Mesenteric fat pad (tissue), 1 donor: ENCODE measurements around the gene LAMA5. TPM values are rescaled to one million over a fixed set of nuclear protein-coding genes. Genes with fewer than 3 reads are reported as not detected.

Source experiments
- DNase-seq: peaks from one replicate; pipeline ENCODE4 v3.0.0-alpha.2; 2020; ENCODE audit warnings: low spot score
- total RNA-seq: library from RNA; stranded (reverse); fragmentation: NEBNext Ultra II Directional; extraction: Animal tissue kit (Norgen Biotek cat#: 25700); gene quantifications from one replicate; pipeline ENCODE4 v1.2.1, GENCODE V29; 2021
- donor health status: DM: yes; HTN: yes; CAD: no.

LAMA5 gene
- total RNA-seq, 1 donor from 2014 or later: 126 TPM

DNA sequence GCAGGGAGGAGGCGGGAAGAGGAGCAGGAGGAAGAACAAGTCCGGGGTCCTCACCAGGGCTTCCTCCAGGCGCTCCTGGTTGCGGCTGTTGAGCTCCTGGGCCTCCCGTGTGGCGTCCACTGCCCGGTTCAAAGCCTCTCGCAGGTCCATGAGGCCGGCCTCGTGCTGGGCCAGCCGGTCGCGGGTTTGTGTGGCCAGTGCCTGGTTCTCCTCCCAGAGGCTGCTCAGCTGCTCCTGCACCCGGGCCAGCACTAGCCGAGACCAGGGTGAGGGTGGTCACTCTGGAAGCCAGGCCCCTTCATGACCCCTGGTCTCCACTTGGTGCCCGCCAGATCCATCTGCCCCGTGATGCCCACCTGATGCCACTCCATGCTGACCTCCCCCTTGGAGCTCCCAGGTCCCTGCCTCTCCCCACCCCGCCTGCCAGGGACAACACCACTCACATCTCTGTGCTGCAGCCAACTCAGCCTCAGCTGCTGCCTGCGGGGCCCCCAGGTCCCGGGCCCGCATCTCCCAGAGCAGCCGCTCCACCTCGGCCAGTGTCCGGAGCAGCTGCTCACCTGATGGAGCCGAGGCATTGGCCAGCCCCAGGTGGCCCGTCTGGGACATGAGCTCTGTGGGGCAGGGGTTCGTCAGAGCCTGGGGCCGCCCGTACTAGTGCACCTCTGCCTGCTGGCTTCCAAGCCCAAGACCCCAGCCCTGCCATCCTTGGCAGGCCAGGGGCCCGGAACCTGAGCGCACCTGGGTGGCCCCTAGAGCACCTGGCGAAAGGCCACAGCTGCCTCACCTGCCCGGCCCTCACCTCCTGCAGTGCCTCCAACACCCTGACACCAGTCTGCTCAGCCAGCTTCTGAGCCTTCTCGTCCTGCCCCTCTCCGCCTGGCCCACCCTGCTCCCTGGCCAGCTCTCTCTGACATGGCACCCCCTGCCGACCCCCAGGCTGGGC, 48.4 kb downstream of the LAMA5 start:
- no peak for DNase-seq

DNA sequence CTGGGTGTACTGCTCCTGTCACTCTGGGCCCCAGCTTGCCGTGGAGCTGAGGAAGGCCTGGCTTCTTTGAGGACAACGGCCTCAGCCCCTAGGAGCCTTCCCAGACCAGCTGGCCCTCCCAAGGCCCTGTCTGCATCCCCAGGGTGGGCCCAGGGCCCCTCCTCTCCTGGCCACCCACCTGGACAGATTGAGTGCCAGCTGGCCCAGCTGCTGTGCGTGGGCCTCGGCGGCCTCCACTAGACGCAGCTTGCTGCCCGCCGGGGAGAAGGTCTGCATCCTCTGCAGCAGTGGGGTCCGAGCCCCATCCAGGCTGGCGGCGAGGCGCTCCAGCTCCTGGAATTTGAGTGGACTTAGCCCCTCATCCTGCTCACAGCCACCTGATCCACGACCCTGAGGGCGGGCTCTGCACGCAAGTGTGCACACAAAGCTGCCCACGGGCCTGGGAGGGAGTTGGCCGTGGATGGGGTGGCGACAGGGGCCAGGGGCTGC, 49.9 kb downstream of the LAMA5 start:
- DNase-seq: no peak

DNA sequence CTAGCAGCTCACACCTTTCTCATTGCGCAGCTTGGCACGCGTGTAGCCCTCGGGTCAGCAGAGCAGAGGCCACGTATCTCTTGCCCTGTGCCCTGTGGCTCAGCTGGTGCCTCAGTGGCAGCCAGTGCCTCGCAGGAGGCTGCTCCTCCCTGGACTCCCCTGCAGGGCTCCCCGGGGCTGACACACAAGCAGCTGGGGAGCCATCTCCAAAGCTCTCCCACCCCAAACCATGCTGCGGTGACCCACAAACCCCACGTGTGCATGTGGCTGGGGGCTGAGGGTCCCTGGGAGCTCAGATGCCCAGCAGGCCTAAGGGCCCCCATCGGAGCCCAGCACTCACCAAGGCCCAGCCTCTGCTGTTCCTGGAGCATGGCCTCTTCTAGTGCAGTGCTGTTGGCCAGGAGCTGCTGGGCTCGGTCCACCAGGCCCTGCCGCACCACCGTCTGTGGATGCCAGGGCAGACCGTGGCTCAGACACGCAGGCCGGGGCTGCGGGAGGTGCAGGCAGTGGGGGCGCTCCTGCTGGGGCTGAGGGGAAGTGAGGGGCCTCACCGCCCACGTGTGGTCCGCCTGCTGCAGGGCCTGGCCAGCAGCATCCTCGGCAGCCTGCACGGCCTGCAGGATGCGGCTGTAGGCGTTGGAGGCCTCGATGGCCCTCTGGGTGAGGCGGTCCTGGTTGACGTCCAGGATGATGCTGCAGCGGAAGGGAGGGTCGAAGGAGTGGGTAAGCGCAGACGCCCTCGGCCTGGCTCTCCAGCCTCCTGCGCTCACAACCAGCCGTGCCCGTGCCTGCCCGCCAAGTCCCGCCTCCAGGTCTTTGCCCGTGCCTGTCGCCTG, 50.6 kb downstream of the LAMA5 start:
- DNase-seq: no peak

DNA sequence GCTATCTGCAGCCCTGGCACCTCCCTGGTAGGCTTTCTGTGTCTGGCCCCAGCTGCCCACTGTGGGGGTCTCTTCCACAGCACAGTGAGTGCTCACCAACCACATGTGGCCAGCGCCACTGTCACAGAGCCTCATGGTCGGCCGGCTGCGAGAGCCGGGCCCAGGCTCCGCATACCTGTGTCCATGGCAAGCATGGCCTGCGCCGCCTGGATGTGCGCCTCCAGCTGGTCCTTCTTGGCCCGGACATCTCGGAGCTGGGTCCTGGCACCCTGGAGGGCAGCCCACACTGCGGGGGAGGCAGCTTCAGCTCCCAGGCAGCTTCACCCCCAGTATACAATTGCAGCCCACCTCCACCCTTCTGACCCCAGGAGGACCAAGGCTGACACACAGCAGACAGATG, 51.3 kb downstream of the LAMA5 start:
- DNase-seq: no peak

DNA sequence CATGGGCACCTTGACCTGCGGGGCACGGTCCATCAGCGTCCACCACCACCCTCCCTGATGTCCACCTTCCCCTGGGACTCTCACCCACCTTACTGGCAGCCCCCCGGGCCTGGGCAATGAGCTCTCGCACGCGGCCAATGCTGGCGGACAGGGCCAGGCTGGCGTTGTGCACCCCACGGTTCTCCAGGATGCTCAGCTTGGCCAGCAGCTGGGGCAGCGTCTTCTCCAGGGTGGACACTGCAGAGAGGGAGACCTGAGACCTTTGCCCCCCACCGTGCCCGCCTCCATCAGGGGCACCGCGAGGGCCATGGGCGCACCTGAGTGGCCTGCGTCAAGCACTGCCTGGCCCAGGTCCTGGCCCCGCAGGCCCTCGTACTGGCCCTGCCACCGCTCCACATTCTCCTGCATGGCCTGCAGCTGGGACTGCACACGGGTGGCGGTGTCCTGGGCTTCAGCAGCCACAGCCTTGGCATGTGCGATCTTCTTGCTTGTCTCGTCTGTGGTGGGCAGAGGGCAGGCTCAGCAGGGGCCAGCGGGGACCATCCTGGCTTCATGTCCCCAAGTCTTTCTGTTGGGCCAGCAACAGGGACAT, 52.3 kb downstream of the LAMA5 start:
- no peak for DNase-seq

DNA sequence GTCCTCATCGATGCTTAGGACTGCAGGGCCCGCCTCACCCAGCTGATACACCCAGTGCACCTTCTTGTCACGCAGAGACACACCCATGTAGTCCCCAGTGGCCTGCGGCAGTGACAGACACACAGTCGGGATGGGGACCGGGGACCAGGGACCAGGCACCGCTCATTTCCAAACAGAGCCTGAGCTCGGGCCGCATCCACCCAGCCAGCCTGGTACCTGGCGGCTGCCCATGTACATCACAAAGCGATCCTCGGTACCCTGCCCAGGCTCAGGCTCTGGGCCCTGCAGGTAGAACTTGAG, 52.8 kb downstream of the LAMA5 start:
- no peak for DNase-seq

DNA sequence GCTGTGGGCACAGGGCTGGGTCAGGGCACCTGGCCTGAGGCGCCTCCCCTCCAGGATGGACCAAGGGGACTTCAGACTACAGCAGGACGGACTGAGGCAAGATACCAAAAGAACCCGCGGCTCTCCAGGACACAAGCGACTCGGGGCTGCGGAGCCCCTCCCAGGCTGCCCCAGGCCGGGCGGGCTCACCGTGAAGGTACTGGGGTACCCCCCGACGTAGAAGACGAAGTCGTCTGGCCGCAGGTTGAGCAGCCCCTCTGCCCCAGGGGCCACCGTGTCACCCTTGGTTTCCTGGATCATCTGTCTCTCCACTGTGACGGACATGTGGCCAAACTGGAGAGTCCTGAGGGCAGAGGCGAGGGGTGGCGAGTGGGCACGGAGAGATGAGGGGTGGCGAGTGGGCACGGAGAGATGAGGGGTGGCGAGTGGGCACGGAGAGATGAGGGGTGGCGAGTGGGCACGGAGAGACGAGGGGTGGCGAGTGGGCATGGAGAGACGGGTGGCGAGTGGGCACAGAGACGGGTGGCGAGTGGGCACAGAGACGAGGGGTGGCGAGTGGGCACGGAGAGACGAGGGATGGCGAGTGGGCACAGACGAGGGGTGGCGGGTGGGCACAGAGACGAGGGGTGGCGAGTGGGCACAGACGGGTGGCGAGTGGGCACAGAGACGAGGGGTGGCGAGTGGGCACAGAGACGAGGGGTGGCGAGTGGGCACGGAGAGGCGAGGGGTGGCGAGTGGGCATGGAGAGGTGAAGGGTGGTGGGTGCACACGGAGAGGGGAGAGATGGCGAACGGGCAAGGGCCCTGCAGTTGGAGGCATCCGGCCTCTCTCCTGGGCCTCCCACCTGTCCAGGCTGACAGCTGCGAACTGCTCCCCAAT, 53.4 kb downstream of the LAMA5 start:
- no peak for DNase-seq

DNA sequence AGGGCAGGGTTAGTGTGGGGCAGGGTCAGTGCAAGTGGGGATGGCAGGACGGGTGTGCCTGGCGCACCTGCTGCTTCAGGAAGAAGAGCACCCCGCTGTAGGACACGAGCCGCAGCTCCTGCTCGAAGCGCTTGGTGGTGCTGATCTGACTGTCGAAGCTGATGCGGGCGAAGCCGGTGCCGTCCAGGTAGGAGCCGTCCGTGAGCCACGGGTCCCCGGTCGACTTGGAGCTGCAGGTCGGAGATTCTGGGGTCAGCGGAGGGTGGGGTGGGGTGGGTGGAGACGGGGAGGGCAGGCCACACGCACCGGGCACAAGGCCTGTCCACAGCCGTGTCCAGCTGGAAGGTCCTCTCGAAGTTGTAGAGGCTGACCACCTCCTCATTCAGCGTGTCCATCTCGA, 54.1 kb downstream of the LAMA5 start:
- no peak for DNase-seq

DNA sequence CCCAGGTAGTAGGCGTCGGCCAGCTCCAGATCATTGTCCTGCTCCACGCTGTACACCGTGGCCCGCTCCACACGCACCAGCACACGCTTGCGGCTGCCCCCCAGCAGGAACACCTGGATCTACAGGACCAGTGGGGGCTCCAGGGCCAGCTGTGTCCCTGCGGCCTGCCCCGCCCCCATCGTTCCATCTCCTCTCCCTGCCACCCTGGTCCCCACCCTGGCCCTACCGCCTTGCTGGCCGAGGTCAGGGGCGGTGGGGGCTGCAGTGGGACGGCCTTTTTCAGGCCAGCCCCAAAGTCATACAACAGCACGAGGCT, 54.5 kb downstream of the LAMA5 start:
- DNase-seq: no peak

DNA sequence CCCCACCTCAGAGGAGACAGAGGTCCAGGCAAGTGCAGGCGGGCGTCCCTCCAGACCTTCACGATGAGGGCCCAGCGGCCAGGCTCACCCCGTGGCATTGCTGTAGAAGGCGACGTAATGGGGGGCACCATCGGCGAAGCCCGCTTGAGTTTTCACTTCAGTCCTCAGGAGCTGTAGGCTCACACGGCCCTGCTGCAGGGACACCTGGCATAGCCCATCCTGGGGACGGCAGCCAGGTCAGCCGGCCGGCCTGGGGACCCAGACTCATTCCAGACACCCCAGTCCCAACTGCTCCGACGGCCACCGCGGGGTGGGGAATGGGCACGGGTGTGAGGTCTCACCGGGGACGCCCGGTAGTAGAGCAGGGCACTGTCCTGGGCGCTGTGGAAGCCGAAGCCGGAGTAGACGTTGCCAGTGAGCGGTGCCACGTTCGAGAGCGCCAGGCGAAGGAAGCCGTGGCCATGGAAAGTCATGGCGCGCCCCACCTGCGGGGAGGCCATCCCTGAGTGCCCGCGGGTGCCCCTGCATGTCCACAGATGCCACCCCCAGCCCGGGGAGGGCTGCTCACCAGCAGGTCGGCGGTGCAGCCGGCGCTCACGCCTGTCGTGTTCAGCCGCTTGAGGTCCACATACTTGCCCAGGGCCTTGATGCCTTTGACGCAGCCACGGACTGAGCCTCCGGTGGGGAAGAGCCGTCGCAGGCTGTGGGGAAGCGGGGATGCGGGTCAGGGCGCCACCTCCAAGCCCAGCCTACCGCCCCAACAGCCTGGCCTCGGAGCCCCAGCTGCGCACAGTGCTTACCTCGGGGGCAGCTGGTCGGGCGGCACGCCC, 55.1 kb downstream of the LAMA5 start:
- DNase-seq: no peak

DNA sequence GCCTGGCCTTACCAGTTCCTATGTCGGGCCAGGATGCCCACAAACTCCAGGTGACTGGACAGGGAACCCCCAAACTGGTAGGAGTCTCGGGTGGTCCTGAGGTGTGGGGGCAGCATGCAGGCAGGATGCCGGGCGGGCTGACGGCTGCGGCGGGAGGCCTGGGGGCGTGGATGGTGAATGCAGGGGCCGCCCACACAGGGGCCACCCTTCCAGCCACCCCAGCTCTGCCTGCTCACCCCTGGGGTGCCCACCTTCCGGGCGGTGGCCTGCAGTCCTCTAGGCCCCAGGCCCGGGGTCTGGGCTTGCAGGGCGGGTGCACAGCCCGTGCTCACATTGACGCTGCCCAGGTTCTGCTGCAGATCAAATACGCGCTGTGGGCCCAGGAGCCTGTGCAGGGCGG, 56.0 kb downstream of the LAMA5 start:
- DNase-seq: no peak

DNA sequence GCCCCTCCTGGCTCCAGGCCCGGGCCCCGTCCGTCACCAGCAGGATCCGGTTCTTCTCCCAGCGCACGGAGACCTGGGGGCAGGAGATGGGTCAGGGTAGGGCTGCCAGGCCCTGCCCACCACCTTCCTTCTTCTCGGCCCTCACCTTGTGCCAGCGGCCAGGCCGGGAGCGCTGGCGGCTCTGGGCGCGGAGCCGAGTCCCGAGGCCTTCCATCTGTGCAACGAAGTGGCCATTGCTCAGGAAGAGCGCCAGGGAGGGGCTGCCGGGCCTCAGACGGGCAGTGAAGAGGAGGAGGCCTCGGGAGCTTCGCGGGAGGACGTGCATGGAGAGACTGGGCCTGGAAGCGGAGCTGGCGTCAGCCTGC, 56.4 kb downstream of the LAMA5 start:
- DNase-seq: no peak

DNA sequence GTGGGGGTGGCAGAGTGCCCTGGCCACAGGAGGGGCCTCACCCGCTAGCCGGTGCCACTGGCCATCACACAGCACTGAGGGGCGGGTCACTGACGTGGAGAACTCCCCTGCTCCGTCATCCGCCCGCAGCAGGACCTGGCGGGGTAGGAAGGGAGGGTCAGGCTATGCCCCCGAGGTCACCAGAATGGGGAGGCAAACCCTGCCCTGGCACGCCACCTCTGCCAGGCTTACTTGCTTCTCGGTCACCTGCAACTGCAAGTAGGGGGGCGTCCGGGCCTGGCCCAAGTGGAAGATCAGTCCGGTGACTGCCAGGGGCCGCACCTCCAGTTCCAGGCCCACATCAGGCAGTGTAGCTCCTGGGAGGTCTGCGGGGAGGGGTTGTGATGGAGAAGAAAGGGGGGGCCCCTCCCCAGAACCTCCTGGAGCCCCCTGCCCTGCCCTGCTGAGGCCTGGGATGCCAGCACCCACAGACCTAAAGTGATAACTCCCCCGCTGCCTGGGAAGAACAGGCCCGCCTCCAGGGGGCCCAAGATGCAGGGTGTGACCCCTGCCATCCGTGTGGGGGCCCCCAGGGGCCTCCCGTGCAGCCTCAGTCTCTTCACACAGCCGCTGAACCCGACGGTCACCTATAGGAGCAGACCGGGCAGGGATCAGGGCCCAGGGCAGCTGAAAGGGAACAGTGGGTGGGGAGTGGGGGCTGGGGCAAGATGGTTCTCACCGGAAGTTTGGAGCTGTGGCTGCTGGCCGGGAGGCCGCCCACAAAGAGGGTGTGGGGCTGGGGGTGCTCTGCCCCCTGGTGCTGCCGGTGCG, 57.0 kb downstream of the LAMA5 start:
- DNase-seq: no peak

DNA sequence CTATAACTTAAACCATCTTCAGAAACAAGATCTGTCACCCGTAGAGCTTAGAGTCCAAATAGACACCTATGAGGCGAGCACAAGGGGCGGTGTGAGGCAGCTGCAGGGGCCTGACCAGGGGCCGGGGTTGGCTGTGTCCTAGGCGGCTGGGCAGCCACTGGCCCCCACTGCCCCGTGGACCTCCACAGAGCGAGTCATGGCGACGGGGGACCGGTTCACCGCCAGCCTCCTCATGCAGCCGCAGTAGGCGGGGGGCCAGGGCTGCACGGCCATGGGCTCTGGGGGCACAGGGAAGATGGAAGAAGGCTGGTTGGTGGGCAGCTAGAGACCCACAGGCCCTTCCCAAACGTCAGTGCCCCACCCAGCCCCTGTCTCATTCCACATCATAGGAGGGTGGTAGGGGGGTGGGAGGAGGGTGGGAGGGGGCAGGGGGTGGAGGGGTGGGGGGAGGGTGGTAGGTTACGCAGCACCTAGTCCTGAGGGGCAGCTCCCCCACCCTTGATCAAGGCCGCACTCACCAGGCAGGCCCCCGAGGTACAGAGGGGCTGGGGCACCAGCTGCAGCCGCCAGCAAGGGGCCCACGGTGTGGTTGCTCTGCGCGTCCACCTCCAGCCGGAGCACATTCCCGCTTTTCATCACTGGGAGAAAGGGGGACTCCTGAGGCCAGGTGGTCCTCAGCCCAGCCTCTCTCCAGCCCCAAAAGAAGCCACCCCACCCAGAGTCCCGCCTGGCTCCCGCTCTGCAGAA, 57.7 kb downstream of the LAMA5 start:
- DNase-seq: no peak

DNA sequence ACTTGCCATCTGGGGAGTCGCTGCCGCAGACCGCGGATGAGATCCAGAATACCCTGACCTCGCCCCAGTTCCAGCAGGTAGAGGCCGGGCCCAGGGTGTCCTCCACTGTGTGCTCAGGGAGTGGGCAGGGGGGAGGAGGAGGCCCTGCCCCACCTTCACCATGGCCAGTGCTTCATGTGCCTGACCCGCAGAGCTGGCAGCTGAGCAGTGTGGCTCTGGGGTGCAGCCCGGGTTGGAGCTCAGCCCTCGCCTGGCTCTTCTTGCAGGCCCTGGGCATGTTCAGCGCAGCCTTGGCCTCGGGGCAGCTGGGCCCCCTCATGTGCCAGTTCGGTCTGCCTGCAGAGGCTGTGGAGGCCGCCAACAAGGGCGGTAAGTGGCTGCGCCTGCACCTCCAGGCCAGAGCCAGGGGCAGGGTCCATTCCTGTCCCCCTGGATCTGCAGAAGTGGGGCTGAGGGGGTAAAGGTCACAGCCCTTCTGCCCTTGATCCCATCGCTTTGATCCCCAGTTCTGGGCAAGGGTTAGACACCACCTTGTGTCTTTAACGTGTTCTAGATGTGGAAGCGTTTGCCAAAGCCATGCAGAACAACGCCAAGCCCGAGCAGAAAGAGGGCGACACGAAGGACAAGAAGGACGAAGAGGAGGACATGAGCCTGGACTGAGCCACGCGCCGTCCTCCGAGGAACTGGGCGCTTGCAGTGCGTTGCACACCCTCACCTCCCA, 58.9 kb downstream of the LAMA5 start:
- no peak for DNase-seq

DNA sequence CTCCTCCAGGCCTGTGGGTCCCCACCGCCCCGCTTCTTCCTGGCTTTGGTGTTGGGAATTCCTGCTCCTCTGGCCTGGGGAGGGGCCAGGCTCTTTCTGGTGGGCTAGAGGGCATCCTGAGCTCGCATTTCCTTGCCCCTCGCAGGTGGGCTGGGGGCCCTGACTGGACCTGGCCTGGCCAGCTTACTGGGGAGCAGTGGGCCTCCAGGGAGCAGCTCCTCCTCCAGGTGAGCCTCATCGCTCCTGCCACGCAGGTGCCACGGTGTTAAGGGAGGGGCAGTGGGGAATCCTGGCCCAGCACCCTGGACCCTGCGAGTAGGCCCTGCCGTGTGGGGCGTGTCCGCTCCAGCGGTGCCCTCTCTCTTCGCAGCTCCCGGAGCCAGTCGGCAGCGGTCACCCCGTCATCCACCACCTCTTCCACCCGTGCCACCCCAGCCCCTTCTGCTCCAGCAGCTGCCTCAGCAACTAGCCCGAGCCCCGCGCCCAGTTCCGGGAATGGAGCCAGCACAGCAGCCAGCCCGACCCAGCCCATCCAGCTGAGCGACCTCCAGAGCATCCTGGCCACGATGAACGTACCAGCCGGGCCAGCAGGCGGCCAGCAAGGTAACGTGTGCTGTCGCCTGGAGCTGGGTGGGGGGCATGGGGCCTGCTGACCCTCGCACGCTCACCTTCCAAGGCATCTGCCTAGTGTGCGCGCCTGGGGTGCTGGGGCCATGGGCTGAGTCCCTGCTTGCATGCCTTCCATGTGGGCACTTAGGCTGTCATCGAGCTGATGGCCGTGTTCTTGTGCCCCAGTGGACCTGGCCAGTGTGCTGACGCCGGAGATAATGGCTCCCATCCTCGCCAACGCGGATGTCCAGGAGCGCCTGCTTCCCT, 59.6 kb downstream of the LAMA5 start:
- DNase-seq: no peak
